GM23338 (cell line): ENCODE results near the gene BICRA. TPM values are rescaled to one million over a fixed set of nuclear protein-coding genes. Genes with fewer than 3 reads are reported as not detected.

ENCODE experiments used
- ATAC-seq: fragments of 200-7000 bp; cut with Tn5 transposase; 3 replicates; pipeline ENCODE4 v1.9.1; 2020
- DNase-seq: peaks from one replicate; pipeline ENCODE4 v3.0.0-alpha.2; 2015; ENCODE audit warnings: low spot score
- H2AFZ ChIP-seq: fragments of 200-600 bp; sonication (generic); 2 replicates; pipeline ENCODE4 v1.8.0; 2016; ENCODE audit warnings: antibody characterized with exemption, mild to moderate bottlenecking, moderate library complexity
- H3F3A ChIP-seq: fragments of 200-600 bp; sonication (generic); replicated peaks from 2 replicates; pipeline ENCODE4 v1.8.0; 2017; ENCODE audit warnings: antibody characterized with exemption, mixed run types, low read depth
- H3K27ac ChIP-seq: fragments of 200-600 bp; sonication (generic); 2 replicates; pipeline ENCODE4 v1.6.1; 2016; ENCODE audit warnings: low read depth
- H3K27me3 ChIP-seq: fragments of 200-600 bp; sonication (generic); 2 replicates; pipeline ENCODE4 v1.8.0; 2016; ENCODE audit warnings: mild to moderate bottlenecking, mixed run types, moderate library complexity; ENCODE audit not compliant: insufficient read depth
- H3K36me3 ChIP-seq: fragments of 200-600 bp; sonication (generic); 2 replicates; pipeline ENCODE4 v1.8.0; 2016; ENCODE audit warnings: mild to moderate bottlenecking; ENCODE audit not compliant: insufficient read depth
- H3K4me1 ChIP-seq: fragments of 200-600 bp; sonication (generic); 2 replicates; pipeline ENCODE4 v1.8.0; 2016; ENCODE audit warnings: mild to moderate bottlenecking, moderate library complexity; ENCODE audit not compliant: insufficient read depth
- H3K4me2 ChIP-seq: fragments of 200-600 bp; sonication (generic); 2 replicates; pipeline ENCODE4 v1.7.1; 2017; ENCODE audit warnings: mixed run types
- H3K4me3 ChIP-seq: fragments of 200-600 bp; sonication (generic); 2 replicates; pipeline ENCODE4 v1.6.1; 2016; ENCODE audit warnings: mixed run types
- H3K79me2 ChIP-seq: fragments of 200-600 bp; sonication (generic); replicated peaks from 2 replicates; pipeline ENCODE4 v1.8.0; 2017; ENCODE audit warnings: mild to moderate bottlenecking; ENCODE audit not compliant: insufficient read depth
- H3K9me2 ChIP-seq: fragments of 200-600 bp; sonication (generic); 2 replicates; pipeline ENCODE4 v1.8.0; 2017; ENCODE audit not compliant: insufficient read depth
- H4K20me1 ChIP-seq: fragments of 200-600 bp; sonication (generic); replicated peaks from 2 replicates; pipeline ENCODE4 v1.8.0; 2017; ENCODE audit warnings: mild to moderate bottlenecking; ENCODE audit not compliant: insufficient read depth
- H3K27ac Mint-ChIP-seq: 2 replicates; pipeline ENCODE4 v1.8.0; 2020; ENCODE audit warnings: inconsistent platforms, mild to moderate bottlenecking, moderate library complexity, mixed read lengths
- H3K27me3 Mint-ChIP-seq: 3 replicates; pipeline ENCODE4 v1.8.0; 2022; ENCODE audit warnings: low read depth, mild to moderate bottlenecking, moderate library complexity, mixed read lengths, inconsistent platforms; ENCODE audit not compliant: insufficient read depth, poor library complexity
- H3K36me3 Mint-ChIP-seq: 3 replicates; pipeline ENCODE4 v1.8.0; 2021; ENCODE audit warnings: low read depth, mild to moderate bottlenecking, inconsistent platforms, moderate library complexity, mixed read lengths
- H3K4me1 Mint-ChIP-seq: 3 replicates; pipeline ENCODE4 v1.8.0; 2020; ENCODE audit warnings: mild to moderate bottlenecking, inconsistent platforms, mixed read lengths
- H3K4me3 Mint-ChIP-seq: 3 replicates; pipeline ENCODE4 v1.8.0; 2021; ENCODE audit warnings: moderate library complexity, mild to moderate bottlenecking, inconsistent platforms, mixed read lengths
- H3K9me3 Mint-ChIP-seq: 3 replicates; pipeline ENCODE4 v1.8.0; 2020; ENCODE audit warnings: moderate library complexity, mild to moderate bottlenecking, inconsistent platforms, mixed read lengths
- polyA plus RNA-seq: library from polyadenylated mRNA; unstranded; fragments of >200 nt; fragmentation: Nextera tagmentation; extraction: Ambion mirVana; gene quantifications from 2 replicates; pipeline ENCODE4 v1.2.1, GENCODE V29; 2016
- total RNA-seq: library from RNA; depleted of rRNA; stranded (reverse); fragments of >200 nt; shearing (Covaris generic); gene quantifications from 2 replicates; pipeline ENCODE4 v1.2.3, GENCODE V29; 2014
- TF ChIP-seq, protein P1 (sequence below): fragments of 250-450 bp; sonication (Bioruptor Pico); IDR thresholded peaks from 2 replicates; pipeline ENCODE4 v1.5.0; 2020; ENCODE audit warnings: mild to moderate bottlenecking, moderate library complexity
- TF ChIP-seq, protein P2 (sequence below), 2 experiments: fragments of 200-600 bp in 1 of 2; sonication (generic) in 1 of 2; conservative IDR thresholded peaks; 2 replicates each; pipeline versions ENCODE4 v1.5.1 to v1.6.1; 2016 to 2017; ENCODE audit warnings: antibody characterized with exemption in 2 of 2, low read depth in 2 of 2, mild to moderate bottlenecking in 2 of 2, moderate library complexity in 1 of 2

Gene BICRA
- total and polyA plus RNA-seq, 2 experiments from 2014 or later, result 7.0 to 37.7 TPM

DNA sequence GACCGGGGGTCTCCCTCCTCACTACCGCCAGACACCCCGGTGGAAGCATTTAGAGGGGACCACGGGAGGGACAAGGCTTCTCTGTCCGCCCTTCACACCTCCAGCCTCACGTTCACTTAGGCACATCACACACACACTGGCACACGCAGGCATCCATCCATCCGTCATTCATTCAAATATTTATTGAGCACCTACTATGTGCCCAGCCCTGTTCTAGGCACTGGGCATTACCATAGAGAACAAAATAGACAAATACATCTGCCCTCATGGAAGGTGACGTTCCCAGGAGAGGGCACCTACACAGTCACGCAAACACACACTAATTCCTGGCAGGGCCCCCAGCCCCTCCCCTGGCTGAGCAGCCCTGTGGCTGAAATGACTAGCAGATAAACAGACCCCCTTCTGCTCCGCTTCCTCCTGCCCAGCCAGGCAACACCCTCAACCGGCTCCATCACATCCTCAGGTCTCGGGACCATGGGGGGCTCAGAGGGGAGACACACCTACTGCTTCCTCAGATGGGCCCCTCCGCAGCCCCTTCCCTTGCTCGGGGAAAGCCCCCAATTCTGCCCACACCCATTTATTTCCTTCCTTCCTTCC is 132.7 kb downstream of the BICRA start (continued):
- TF ChIP-seq, protein P1, sequence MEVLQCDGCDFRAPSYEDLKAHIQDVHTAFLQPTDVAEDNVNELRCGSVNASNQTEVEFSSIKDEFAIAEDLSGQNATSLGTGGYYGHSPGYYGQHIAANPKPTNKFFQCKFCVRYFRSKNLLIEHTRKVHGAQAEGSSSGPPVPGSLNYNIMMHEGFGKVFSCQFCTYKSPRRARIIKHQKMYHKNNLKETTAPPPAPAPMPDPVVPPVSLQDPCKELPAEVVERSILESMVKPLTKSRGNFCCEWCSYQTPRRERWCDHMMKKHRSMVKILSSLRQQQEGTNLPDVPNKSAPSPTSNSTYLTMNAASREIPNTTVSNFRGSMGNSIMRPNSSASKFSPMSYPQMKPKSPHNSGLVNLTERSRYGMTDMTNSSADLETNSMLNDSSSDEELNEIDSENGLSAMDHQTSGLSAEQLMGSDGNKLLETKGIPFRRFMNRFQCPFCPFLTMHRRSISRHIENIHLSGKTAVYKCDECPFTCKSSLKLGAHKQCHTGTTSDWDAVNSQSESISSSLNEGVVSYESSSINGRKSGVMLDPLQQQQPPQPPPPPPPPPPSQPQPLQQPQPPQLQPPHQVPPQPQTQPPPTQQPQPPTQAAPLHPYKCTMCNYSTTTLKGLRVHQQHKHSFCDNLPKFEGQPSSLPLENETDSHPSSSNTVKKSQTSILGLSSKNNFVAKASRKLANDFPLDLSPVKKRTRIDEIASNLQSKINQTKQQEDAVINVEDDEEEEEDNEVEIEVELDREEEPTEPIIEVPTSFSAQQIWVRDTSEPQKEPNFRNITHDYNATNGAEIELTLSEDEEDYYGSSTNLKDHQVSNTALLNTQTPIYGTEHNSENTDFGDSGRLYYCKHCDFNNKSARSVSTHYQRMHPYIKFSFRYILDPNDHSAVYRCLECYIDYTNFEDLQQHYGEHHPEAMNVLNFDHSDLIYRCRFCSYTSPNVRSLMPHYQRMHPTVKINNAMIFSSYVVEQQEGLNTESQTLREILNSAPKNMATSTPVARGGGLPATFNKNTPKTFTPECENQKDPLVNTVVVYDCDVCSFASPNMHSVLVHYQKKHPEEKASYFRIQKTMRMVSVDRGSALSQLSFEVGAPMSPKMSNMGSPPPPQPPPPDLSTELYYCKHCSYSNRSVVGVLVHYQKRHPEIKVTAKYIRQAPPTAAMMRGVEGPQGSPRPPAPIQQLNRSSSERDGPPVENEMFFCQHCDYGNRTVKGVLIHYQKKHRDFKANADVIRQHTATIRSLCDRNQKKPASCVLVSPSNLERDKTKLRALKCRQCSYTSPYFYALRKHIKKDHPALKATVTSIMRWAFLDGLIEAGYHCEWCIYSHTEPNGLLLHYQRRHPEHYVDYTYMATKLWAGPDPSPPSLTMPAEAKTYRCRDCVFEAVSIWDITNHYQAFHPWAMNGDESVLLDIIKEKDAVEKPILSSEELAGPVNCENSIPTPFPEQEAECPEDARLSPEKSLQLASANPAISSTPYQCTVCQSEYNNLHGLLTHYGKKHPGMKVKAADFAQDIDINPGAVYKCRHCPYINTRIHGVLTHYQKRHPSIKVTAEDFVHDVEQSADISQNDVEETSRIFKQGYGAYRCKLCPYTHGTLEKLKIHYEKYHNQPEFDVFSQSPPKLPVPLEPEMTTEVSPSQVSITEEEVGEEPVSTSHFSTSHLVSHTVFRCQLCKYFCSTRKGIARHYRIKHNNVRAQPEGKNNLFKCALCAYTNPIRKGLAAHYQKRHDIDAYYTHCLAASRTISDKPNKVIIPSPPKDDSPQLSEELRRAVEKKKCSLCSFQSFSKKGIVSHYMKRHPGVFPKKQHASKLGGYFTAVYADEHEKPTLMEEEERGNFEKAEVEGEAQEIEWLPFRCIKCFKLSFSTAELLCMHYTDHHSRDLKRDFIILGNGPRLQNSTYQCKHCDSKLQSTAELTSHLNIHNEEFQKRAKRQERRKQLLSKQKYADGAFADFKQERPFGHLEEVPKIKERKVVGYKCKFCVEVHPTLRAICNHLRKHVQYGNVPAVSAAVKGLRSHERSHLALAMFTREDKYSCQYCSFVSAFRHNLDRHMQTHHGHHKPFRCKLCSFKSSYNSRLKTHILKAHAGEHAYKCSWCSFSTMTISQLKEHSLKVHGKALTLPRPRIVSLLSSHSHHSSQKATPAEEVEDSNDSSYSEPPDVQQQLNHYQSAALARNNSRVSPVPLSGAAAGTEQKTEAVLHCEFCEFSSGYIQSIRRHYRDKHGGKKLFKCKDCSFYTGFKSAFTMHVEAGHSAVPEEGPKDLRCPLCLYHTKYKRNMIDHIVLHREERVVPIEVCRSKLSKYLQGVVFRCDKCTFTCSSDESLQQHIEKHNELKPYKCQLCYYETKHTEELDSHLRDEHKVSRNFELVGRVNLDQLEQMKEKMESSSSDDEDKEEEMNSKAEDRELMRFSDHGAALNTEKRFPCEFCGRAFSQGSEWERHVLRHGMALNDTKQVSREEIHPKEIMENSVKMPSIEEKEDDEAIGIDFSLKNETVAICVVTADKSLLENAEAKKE (CRISPR knock-in tag), result no peak

DNA sequence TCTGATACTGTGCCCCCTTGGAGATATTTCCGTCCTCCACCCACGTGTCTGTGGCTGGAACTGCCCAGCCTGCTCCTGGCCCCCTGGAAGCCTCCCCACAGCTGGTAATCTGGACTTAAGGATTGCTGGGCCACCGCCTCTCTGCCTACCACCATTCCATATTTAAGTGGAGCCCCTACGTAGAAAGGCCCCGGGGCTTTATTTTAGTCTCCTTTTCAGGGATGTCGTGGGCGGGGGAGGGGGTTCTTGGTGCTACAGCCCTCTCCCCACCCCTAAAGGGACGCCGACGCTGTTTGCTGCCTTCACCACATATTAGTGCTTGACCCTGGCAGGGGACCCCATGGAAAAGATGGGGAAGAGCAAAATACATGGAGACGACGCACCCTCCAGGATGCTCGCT is 133.7 kb downstream of the BICRA start:
- Histone ChIP-seq H4K20me1 (no peaks in the 10 kb centered on the region; the same call in 1 of the 2 replicates), H3K4me2 (peak overlapping the region; percentile 84), H3K36me3 (peaks cover 10% of the 10 kb centered on the region), H3K9me2 (peaks cover 5% of the 10 kb centered on the region; the same call in 1 of the 2 replicates), H3K4me3 (peak overlapping the region; percentile 65), H3K4me1 (peaks cover 13% of the 10 kb centered on the region), H3K79me2 (peaks cover 19% of the 10 kb centered on the region), H3K27me3 (no peaks in the 10 kb centered on the region), H3K27ac (peak overlapping the region; percentile 63; the same call in 1 of the 2 replicates), H2AFZ (peak overlapping the region; percentile 92), H3F3A (peaks cover 27% of the 10 kb centered on the region)
- DNase-seq, result peak; percentile 53
- no peak overlapping the region for H3K27ac Mint-ChIP-seq
- TF ChIP-seq, protein P2, sequence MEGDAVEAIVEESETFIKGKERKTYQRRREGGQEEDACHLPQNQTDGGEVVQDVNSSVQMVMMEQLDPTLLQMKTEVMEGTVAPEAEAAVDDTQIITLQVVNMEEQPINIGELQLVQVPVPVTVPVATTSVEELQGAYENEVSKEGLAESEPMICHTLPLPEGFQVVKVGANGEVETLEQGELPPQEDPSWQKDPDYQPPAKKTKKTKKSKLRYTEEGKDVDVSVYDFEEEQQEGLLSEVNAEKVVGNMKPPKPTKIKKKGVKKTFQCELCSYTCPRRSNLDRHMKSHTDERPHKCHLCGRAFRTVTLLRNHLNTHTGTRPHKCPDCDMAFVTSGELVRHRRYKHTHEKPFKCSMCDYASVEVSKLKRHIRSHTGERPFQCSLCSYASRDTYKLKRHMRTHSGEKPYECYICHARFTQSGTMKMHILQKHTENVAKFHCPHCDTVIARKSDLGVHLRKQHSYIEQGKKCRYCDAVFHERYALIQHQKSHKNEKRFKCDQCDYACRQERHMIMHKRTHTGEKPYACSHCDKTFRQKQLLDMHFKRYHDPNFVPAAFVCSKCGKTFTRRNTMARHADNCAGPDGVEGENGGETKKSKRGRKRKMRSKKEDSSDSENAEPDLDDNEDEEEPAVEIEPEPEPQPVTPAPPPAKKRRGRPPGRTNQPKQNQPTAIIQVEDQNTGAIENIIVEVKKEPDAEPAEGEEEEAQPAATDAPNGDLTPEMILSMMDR (conservative IDR thresholded peaks at IDR 0.05; ENCODE audit: low read depth in 2 of 2), result no peak
- peaks cover 8% of the 10 kb centered on the region; the same call in 2 of the 3 replicates for H3K4me1 Mint-ChIP-seq
- peaks cover 16% of the 10 kb centered on the region for H3K27me3 Mint-ChIP-seq
- no peaks in the 10 kb centered on the region for H3K9me3 Mint-ChIP-seq
- no peak; the same call in 2 of the 3 replicates for ATAC-seq
- peaks cover 9% of the 10 kb centered on the region for H3K36me3 Mint-ChIP-seq
- peak overlapping the region; percentile 60 for H3K4me3 Mint-ChIP-seq
